GM18519 (cell line): Measurements from ENCODE around the gene LRFN3.
A peak's percentile ranks its signal among the peaks of the same experiment; 100 is the strongest.
"Not testable (repeated sequence)": the region's sequence is repeated elsewhere in the genome, so short reads cannot be mapped to it uniquely, and the experiment has no call there.

Source experiments
- ATAC-seq: cut with Tn5 transposase; IDR thresholded peaks from one replicate; pipeline ENCODE4 v1.9.1; 2021; ENCODE audit warnings: mild to moderate bottlenecking, moderate library complexity; ENCODE audit not compliant: unreplicated experiment, low FRiP score

LRFN3 gene

DNA sequence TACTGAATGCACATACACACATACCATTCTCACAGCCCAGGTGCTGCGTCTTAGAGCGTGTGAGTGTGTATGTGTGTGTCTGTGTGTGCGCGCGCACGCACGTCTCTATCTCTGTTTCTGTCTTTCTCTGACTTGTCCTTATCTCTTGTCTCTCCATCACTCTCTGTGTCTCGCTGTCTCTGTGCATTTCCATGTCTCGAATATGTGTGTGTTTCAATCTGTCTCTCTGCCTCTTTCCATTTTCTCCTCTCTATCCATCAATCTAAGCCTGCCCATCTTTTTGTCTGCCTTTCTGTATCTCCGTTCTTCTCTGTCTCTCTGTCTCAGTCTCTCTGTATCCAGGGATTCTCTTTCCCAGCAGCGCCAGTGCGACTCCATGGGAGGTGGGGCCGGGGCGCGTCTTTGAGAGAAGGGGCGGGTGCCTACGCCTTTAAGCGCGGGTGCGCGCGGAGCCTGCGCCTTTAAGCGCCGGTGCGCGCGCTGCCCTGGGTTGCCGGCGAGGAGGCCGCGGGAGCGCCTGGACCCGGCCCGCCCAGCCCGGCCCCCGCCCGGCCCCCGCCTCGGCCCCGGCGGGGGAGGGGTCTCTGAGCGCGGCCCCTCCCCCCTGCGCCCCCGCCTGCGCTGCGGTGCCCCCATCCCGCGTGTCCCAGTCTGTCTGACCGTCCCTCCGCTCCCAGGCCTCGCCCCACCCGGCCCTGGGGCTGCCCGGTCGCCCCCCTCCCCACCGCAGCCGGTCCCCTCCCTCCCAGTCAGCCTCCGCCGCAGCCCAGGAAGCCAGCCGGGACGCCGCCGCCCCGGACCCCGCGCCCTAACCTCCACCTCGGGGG is at the start of gene LRFN3:
Gene LRFN3, plus strand, starts transcription at position 464 of the 827 bp plus-strand sequence. CDS start 3,052 bp downstream, outside the sequence.
- ATAC-seq = no peak

GRCh38 chr19:35887197-35887596 is 49.0 kb upstream of the LRFN3 start:
- no peak for ATAC-seq

DNA sequence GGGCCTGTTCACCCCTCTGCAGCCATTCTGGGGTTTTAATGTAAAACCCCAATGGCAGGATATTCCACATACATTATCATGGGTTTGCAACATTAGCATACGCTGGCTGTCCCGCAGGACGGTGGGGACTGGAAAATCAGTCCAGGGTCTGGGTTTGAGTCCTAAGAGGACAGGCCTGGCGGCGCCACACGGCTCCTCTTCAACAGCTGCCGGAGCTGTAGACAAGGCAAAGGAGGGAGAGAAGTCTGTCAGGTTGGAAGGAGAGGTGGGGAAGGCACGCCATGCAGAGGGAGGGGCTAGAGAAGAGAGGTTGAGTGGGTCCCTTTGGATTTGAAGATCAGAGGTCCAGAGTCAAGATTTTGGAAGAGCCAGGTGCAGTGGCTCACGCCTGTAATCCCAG is 47.8 kb upstream of the LRFN3 start:
- no peak for ATAC-seq

DNA sequence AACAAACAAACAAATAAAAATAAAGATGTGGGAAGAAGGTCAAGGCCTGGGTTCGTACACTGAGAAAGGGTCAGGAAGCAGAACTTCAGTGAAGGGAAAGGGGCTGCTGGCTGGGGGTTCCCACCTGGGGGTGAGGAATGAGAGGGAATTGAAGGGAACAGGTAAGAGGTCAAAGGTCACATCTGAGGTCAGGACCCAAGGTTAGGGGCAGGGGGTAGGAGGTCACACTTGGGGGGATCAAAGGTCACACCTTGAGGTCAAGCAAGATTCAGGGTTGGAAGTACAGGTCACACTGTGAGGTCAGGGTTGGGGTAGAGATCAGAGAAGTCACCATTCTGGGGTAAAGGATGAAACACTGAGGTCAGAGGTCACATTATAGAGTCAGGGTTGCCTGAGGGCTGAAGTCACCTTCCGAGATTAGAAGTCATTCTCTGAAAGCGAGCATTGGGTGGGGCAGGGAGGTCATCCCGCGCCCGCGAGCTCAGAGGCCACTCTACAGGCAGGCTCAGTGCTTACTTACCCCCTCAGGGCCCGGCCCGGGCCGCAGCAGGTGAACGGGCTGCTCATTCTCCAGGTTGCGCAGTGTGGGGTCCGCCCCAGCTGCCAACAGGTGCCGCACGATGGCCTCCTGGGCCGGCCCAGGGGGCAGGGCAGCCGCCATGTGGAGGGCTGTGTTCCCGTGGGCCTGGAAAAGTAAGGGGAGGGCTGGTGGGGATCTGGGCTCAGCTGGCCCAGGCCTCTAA is 46.6 kb upstream of the LRFN3 start:
- ATAC-seq = no peak

GRCh38 chr19:35890113-35890650 is 46.0 kb upstream of the LRFN3 start:
- ATAC-seq = no peak

GRCh38 chr19:35891819-35892218 is 44.4 kb upstream of the LRFN3 start:
- not testable (repeated sequence) for ATAC-seq

DNA sequence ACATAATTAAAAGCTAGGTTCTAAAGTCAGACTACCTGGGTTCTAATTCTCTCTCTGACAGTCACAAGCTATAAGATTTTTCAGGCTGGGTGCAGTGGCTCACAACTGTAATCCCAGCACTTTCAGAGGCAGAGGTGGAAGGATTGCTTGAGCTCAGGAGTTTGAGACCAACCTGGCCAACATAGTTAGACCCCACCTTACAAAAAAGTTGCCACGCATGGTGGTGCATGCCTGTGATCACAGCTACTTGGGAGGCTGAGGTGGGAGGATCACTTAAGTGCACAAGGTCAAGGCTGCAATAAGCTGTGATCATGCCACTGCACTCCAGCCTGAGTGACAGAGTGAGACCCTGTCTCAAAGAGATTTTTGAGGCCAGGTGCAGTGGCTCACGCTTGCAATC is 41.8 kb upstream of the LRFN3 start:
- no peak for ATAC-seq

DNA sequence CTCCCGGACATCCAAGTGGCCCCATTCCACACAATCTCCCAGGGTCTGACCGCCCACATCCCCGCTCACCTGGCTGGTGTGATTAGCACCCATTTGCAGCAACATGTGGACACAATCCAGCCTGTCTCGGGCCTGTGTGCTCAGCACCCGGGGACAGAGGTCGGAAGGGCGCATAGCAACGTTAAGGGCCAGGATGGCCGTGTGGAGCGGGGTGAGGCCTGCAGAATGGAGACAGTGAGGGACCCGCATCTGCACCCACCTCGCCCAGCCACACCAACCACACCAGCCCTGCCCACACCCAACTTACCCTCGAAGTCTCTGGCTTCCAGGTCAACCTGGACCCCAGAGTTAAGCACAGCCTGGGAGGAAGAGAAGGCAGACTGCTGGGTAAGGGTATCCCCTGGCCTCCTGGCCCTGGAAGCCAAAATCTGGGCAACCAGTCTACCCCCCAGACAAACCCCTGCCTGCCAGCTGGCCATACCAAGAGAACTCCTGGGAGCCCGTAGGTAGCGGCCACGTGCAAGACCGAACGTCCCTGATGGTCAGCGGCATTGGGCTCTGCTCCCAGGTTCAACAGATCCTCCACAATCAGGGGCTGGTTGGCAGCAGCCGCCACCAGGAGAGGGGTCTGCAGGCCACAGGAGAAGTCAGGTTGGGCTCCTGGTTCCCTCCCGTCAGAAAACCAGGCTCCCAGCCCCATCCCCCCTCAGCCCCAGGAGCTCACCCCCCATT is 40.1 kb upstream of the LRFN3 start:
- ATAC-seq = no peak

DNA sequence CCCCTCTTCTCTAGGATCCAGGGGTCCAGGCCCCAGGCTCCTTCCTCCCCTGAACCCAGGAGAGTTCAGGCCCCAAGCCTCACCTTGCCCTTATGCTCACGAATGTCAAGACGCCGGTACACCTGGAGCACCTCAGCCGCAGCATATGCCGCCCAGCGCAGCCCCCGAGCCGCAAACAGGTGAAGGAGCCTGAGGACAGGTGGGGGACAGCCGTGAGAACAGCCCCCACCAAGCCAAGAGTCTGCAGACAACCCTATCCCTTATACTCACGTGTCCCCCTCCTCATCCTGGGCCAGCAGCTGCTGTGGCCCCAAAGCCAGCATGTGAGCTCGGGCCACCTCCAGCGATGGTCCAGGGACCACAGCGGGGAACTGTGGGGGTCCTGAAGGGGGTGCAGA is 39.5 kb upstream of the LRFN3 start:
- ATAC-seq = no peak

GRCh38 chr19:35897706-35898451 is 38.3 kb upstream of the LRFN3 start:
- no peak for ATAC-seq

GRCh38 chr19:35898499-35898809 is 37.7 kb upstream of the LRFN3 start:
- no peak for ATAC-seq

- no peak for ATAC-seq
These were observed 36.5 kb upstream of the LRFN3 start for GRCh38 chr19:35899547-35900214.

GRCh38 chr19:35901055-35901644 is 35.0 kb upstream of the LRFN3 start:
- no peak for ATAC-seq

- ATAC-seq = no peak
These were observed 34.1 kb upstream of the LRFN3 start, which contains the start of gene HCST for GRCh38 chr19:35901854-35902661. HCST (plus strand) TSS chr19:35902529; CDS start chr19:35902594, 65 bp downstream.

DNA sequence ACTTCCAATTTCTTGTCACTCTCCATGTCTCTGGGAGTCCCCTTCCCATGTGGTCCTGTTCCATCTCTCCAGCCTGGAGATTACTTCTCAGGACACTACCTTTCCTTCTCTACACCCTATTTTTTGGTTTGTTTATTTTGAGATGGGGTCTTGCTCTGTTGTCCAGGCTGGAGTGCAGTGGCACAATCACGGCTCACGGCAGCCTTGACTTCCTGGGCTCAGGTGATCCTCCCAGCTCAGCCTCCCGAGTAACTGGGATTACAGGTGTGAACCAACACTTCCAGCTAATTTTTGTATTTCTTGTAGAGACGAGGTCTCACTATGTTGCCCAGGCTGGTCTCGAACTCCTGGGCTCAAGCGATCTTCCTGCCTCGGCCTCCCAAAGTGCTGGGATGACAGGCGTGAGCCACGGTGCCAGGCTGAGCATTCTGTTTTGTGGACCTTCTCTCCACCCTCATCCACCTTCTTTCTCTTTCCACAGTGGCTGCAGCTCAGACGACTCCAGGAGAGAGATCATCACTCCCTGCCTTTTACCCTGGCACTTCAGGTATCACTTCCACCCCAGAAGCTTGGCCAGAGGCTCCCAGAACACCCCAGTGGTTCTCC is 33.2 kb upstream of the LRFN3 start:
- ATAC-seq = no peak

GRCh38 chr19:35903550-35904179 is 32.5 kb upstream of the LRFN3 start:
- peak; percentile 26 for ATAC-seq

- ATAC-seq = no peak
These were observed 31.7 kb upstream of the LRFN3 start for GRCh38 chr19:35904311-35905068.
